Measurements from ENCODE around the gene C17orf100. TPM values are rescaled to one million over a fixed set of nuclear protein-coding genes. Genes with fewer than 3 reads are reported as not detected.

C17orf100 gene
- total and polyA plus RNA-seq, 9 of the 15 experiments (the other 6 are each of a cell fraction or from before 2014, with no cell fraction given), result 0.04 to 1.7 (median 0.43) TPM

GRCh38 chr17:6669479-6670212, 18.1 kb downstream of the C17orf100 start:
- FAIRE-seq (no peak), DNase-seq (ENCODE audit: extremely low read depth in 1 of 4, low spot score in 3 of 4) (no peak), ATAC-seq (no peak)
- Histone ChIP-seq H3K36me3 (ENCODE audit: control insufficient read depth, insufficient read depth, low read length) (no peaks in the 10 kb centered on the region), H2AFZ (ENCODE audit: low read depth, low read length) (no peak overlapping the region), H3K79me2 (ENCODE audit: control insufficient read depth, insufficient read depth, low read length) (no peaks in the 10 kb centered on the region), H3K4me1 (replicated peaks in 1 of 2; ENCODE audit: control insufficient read depth in 2 of 2, insufficient read depth in 2 of 2, low read length in 2 of 2) (no peaks in the 10 kb centered on the region; a peak in 1 of 5 replicates), H3K9ac (ENCODE audit: insufficient read depth in 1 of 2, low read depth in 2 of 2, low read length in 2 of 2) (no peak overlapping the region), H3K9me3 (replicated peaks; ENCODE audit: control insufficient read depth, insufficient read depth, low read depth, low read length) (no peaks in the 10 kb centered on the region), H3K27me3 (ENCODE audit: control insufficient read depth in 2 of 2, insufficient read depth in 2 of 2, low read length in 2 of 2) (peaks cover 6 to 41% of the 10 kb centered on the region in 2 experiments; a peak in 4 of 5 replicates), H3K9me1 (ENCODE audit: control insufficient read depth, insufficient read depth, low read length) (no peaks in the 10 kb centered on the region), H4K20me1 (replicated peaks; ENCODE audit: control insufficient read depth, insufficient read depth, low read length) (no peaks in the 10 kb centered on the region), H3K4me3 (no peak overlapping the region), H3K27ac (ENCODE audit: extremely low read depth, low read depth, low read length) (no peak overlapping the region), H3K4me2 (ENCODE audit: insufficient read depth, low read length) (no peak overlapping the region)
- in situ Hi-C loops (cut with MboI) (loop anchor here (5.0 kb wide), 1 partner anchor 338 kb away; no protein-coding TSS in a partner anchor), intact Hi-C loops (cut with micrococcal nuclease) (loop anchor here (5.0 kb wide), 2 partner anchors 173 to 343 kb away; partner anchors contain the start of gene RNASEK)
- WGBS (ENCODE audit: insufficient coverage, low coverage, missing lambda C conversion rate), result 0% methylated on average over 7 of the region's 10 CpGs
- TF ChIP-seq IRF2 (CRISPR knock-in tag; IDR thresholded peaks at IDR 0.05) (no peak), CREB5 (CRISPR knock-in tag; IDR thresholded peaks at IDR 0.05) (no peak), GABPA (tag; conservative IDR thresholded peaks at IDR 0.05; ENCODE audit: low read depth) (no peak), MYNN (IDR thresholded peaks at IDR 0.05) (no peak), MYNN (CRISPR knock-in tag; IDR thresholded peaks at IDR 0.05) (no peak), TARDBP (IDR thresholded peaks at IDR 0.05) (no peak), ZNF24 (IDR thresholded peaks at IDR 0.05) (no peak), ZNF23 (CRISPR knock-in tag; IDR thresholded peaks at IDR 0.05) (no peak), ZNF224 (CRISPR knock-in tag; IDR thresholded peaks at IDR 0.05) (no peak), SP2 (IDR thresholded peaks at IDR 0.05; ENCODE audit: extremely low read depth, low read depth, low read length, poor library complexity, severe bottlenecking) (no peak), PRPF4 (IDR thresholded peaks at IDR 0.05; ENCODE audit: insufficient read depth, low read depth, low read length, poor library complexity, severe bottlenecking) (no peak), NFYB (IDR thresholded peaks at IDR 0.05; ENCODE audit: extremely low read depth, insufficient read length) (no peak), RBM15 (IDR thresholded peaks at IDR 0.05; ENCODE audit: insufficient read depth, low read length) (no peak), NFRKB (IDR thresholded peaks at IDR 0.05; ENCODE audit: low read depth) (no peak)
- TF ChIP-seq, protein P1, sequence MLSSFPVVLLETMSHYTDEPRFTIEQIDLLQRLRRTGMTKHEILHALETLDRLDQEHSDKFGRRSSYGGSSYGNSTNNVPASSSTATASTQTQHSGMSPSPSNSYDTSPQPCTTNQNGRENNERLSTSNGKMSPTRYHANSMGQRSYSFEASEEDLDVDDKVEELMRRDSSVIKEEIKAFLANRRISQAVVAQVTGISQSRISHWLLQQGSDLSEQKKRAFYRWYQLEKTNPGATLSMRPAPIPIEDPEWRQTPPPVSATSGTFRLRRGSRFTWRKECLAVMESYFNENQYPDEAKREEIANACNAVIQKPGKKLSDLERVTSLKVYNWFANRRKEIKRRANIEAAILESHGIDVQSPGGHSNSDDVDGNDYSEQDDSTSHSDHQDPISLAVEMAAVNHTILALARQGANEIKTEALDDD (IDR thresholded peaks at IDR 0.05), result no peak
- ChIA-PET POLR2A (interaction anchor here (0.7 kb wide), 1 partner anchor 132 kb away, joined by 3 read pairs; no protein-coding TSS in a partner anchor), CTCF (ENCODE audit: low intra/inter-chr PET ratio) (no interaction called here)
- no TSS peak for BruUV-seq (replicated peaks)

Data from K562 (cell line).